ENCODE results near the gene SHC4. TPM values are rescaled to one million over a fixed set of nuclear protein-coding genes. Genes with fewer than 3 reads are reported as not detected.
A peak's percentile ranks its signal among the peaks of the same experiment; 100 is the strongest.

SHC4 gene
- total RNA-seq, 3 donors from 2014 or later, result 1.7 to 2.3 (median 2.2) TPM

DNA sequence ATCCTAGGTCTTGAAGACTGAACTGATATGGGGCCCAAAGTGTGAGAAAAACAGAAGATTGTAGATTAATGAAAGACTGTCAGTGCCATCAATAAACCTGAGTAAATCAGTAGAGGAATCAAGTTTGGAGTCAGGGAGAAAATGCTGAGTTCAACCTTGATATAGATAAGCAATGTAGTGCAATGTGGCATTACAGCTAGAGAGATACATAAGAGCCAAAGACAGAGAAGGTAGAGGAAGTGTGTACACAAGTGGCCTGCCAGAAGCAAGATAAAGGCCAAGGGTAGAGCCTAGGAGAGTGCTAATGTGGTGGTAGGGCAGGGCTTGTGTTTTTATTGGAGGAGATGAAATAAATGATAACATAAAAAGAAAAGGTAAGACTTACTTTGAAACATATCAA is 111.8 kb downstream of the SHC4 start:
- ATAC-seq, result no peak
- no peak overlapping the region for H3K4me3 Mint-ChIP-seq
- no peaks in the 10 kb centered on the region for H3K4me1 Mint-ChIP-seq (ENCODE audit: low read depth)
- DNase-seq, result no peak
- H3K36me3 Mint-ChIP-seq (ENCODE audit: insufficient read depth), result no peaks in the 10 kb centered on the region
- H3K9me3 Mint-ChIP-seq, result no peaks in the 10 kb centered on the region
- peaks cover 10% of the 10 kb centered on the region for H3K27me3 Mint-ChIP-seq (ENCODE audit: low read depth)

DNA sequence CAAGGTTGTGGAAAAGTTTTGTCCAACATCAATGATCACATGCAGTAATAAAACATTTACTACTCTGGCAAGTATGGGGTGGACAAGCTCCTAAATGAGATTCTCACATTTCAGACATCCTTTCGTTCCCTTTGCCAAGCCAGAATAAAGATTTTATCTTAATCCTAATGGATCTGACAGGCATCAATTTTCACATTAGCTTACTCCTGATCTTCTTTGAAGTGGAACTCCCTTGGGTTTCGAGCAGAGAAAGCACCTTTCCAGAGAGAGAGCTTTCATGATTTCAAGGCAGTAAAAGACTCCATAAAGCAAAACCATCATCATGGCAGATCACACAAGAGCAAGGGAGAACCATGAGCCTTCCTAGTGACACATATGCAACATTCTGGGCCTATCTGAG is 113.1 kb downstream of the SHC4 start:
- Mint-ChIP-seq H3K9me3 (no peaks in the 10 kb centered on the region), H3K27me3 (ENCODE audit: low read depth) (peaks cover 10% of the 10 kb centered on the region), H3K4me3 (no peak overlapping the region), H3K36me3 (ENCODE audit: insufficient read depth) (no peaks in the 10 kb centered on the region), H3K4me1 (ENCODE audit: low read depth) (no peaks in the 10 kb centered on the region)
- DNase-seq (no peak), ATAC-seq (no peak)

DNA sequence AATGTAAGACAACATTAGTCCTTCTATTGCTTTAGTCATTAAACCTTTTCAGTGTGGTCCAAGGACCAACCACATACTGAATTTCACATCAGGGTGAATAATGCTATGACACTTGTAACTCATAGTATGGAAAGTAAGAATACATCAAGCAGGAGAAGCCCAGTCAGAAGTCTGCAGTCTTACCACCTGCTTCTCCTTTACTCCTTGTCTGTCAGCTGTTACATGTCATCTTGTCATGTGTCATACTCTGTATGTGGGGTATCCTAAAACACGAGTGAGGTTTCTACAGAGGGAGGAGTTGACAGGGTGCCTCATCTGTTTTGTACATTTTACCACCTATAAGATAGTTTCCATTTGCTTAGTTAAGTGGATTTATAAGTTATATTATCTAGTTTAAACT is 118.6 kb downstream of the SHC4 start:
- Mint-ChIP-seq H3K9me3 (no peaks in the 10 kb centered on the region), H3K27me3 (ENCODE audit: low read depth) (peaks cover 6% of the 10 kb centered on the region), H3K4me1 (ENCODE audit: low read depth) (no peaks in the 10 kb centered on the region), H3K4me3 (no peak overlapping the region), H3K36me3 (ENCODE audit: insufficient read depth) (no peaks in the 10 kb centered on the region)
- ATAC-seq (peak; percentile 48 to 51), DNase-seq (no peak)

DNA sequence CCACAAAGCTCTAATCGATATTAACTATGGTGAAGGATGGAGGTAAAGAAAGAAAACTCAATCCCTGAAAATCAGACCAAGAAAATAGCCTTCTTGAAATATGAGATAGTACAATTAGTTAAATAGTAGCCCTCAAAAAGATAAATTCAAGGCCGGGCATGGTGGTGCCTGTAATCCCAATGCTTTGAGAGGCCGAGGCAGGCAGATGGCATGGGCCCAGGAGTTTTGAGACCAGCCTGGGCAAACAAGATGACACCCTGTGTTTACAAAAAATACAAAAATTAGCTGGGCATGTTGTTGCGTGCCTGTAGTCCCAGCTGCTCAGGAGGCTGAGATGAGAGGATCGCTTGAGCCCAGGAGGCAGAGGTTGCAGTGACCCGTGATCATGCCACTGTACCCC is 121.2 kb downstream of the SHC4 start:
- DNase-seq (no peak), ATAC-seq (no peak)
- Mint-ChIP-seq H3K4me3 (no peak overlapping the region), H3K9me3 (no peaks in the 10 kb centered on the region), H3K4me1 (ENCODE audit: low read depth) (no peaks in the 10 kb centered on the region), H3K36me3 (ENCODE audit: insufficient read depth) (no peaks in the 10 kb centered on the region), H3K27me3 (ENCODE audit: low read depth) (peaks cover 4% of the 10 kb centered on the region)

DNA sequence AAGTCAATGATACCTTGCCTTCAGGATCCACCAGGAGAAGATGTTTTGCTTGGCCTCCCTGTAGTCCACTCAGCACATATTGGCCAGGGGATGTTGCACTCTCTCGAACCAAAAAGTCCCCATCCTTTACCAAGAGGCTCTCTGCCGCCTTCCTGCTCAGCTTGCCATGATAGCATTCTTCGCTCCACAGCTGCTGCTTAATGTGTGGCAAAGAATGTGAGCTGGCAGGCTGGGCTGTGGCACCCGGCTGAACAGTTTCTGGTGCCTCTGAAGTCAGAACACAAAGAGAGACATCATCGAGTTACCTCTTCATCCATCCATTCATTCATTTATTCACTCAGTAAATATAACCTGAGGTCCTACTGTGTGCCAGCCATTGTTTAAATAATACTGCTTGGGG is 129.0 kb downstream of the SHC4 start:
- Mint-ChIP-seq H3K9me3 (peaks cover 19% of the 10 kb centered on the region), H3K4me1 (ENCODE audit: low read depth) (no peaks in the 10 kb centered on the region), H3K36me3 (ENCODE audit: insufficient read depth) (no peaks in the 10 kb centered on the region), H3K4me3 (no peak overlapping the region), H3K27me3 (ENCODE audit: low read depth) (peaks cover 29% of the 10 kb centered on the region)
- DNase-seq (no peak), ATAC-seq (no peak)

DNA sequence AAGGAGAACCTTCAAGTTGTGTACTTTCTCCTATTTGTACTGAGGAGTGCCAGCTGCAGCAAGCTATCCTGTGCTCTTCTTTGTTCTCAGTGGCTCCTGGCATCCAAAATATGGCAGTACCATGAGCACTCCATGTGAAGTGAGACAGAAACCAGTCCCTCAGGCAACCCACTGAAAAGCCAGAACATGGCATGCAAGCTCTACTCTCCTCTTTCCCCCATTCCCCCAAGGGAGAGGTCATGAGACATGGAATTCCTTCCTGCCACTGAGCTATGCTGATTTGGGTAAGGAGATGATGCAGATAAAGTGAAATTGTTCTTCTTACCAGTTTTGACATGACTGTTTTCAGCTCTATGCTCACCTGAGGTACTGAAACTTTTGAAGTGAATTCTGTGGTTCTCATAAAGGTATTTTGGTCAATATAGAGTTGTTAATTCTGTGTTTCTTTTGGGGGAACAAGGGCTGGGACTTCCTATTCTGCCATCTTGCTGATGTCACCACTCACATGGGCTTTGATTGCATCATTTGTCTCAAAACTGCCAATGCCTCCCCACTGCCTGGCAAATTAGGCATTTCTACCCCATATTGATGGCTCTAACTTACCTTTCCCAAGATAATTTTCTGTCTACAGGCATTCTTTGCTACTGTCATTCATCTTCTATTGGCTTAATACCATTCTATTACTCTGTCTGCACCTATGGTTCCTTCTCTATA is 130.0 kb downstream of the SHC4 start:
- no peaks in the 10 kb centered on the region for H3K36me3 Mint-ChIP-seq (ENCODE audit: insufficient read depth)
- no peak for ATAC-seq

DNA sequence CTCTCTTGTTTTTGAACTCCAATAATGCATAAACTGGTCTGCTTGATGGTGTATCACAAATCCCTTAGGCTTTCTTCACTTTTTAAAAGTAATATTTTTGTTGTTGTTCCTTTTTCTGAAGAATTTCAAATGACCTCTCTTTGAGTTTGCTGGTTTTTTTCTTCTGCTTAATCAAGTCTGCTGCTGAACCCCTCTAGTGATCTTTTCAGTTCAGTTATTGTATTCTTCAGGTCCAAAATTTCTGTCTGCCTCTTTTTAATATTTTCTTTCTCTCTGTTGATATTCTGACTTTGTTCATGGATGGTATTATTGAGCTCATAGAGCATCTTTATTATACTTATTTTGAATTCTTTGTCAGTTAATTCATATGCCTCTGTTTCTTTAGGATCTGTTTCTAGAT is 131.1 kb downstream of the SHC4 start:
- H3K4me3 Mint-ChIP-seq, result no peak overlapping the region
- H3K27me3 Mint-ChIP-seq (ENCODE audit: low read depth), result peaks cover 31% of the 10 kb centered on the region
- no peaks in the 10 kb centered on the region for H3K36me3 Mint-ChIP-seq (ENCODE audit: insufficient read depth)
- H3K4me1 Mint-ChIP-seq (ENCODE audit: low read depth), result no peaks in the 10 kb centered on the region
- no peak for ATAC-seq
- no peak for DNase-seq
- peaks cover 19% of the 10 kb centered on the region for H3K9me3 Mint-ChIP-seq

More for the DNA sequence above, 130.0 kb downstream of the SHC4 start:
- no peak overlapping the region for H3K4me3 Mint-ChIP-seq
- H3K27me3 Mint-ChIP-seq (ENCODE audit: low read depth), result peaks cover 33% of the 10 kb centered on the region
- peaks cover 19% of the 10 kb centered on the region for H3K9me3 Mint-ChIP-seq
- H3K4me1 Mint-ChIP-seq (ENCODE audit: low read depth), result no peaks in the 10 kb centered on the region
- DNase-seq, result no peak

DNA sequence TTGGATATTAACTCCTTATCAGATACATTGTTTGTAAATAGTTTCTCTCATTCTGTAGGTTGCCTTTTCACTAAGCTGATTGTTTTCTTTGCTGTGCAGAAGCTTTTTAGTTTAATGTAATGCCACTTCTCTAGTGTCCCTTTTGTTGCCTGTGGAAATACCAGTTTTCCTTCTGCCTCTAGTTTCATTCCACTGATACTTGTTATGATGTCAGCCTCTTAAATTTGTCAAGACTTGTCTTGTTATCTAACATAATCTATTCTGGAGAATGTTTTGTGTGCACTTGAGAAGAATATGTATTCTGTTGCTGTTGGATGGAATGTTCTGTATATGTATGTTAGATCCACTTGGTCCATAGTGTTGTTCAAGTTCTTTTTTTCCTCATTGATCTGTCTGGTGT is 134.8 kb downstream of the SHC4 start:
- H3K9me3 Mint-ChIP-seq, result peaks cover 16% of the 10 kb centered on the region
- H3K4me1 Mint-ChIP-seq (ENCODE audit: low read depth), result no peaks in the 10 kb centered on the region

DNA sequence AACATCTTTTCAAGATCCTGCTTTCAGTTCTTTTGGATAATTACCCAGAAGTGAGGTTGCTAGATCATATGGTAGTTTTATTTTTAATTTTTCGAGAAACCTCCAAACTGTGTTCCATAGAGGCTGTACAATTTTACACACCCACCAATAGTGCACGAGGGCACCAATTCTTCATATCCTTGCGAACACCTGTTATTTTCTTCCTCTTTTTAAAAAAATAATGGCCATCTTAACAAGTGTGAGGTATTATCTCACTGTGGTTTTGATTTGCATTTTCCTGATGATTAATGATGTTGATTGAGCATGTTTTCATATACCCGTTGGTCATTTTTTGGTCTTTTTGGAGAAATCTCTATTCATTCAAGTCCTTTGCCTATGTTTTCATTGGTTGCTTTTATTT is 135.2 kb downstream of the SHC4 start:
- no peak overlapping the region for H3K4me3 Mint-ChIP-seq

More for the DNA sequence above, 134.8 kb downstream of the SHC4 start:
- peaks cover 19% of the 10 kb centered on the region for H3K27me3 Mint-ChIP-seq (ENCODE audit: low read depth)
- no peaks in the 10 kb centered on the region for H3K36me3 Mint-ChIP-seq (ENCODE audit: insufficient read depth)
- no peak overlapping the region for H3K4me3 Mint-ChIP-seq
- ATAC-seq (no peak), DNase-seq (no peak)

DNA sequence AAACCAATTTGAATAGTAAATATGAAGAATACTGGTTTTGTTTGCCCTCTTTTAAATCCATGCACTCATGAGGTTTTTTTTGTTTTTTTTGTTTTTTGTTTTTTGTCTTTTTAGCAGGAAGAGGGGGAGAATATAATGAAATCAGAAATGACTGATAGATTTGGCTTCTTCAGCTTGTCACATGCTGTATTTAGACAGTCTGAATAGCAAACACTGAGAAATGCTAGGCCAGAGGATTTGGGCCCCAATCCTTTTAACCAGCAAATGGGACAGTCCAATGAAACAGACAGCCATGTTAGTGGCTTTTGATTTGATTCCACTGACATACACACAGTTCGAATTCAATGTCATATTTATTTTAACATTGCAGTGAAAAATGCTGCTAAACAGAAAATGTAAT is 138.6 kb downstream of the SHC4 start:
- peaks cover 8% of the 10 kb centered on the region for H3K27me3 Mint-ChIP-seq (ENCODE audit: low read depth)
- no peaks in the 10 kb centered on the region for H3K36me3 Mint-ChIP-seq (ENCODE audit: insufficient read depth)
- DNase-seq (no peak), ATAC-seq (no peak)
- no peak overlapping the region for H3K4me3 Mint-ChIP-seq
- peaks cover 4% of the 10 kb centered on the region for H3K9me3 Mint-ChIP-seq
- no peaks in the 10 kb centered on the region for H3K4me1 Mint-ChIP-seq (ENCODE audit: low read depth)

More for the DNA sequence above, 135.2 kb downstream of the SHC4 start:
- ATAC-seq (no peak), DNase-seq (no peak)
- peaks cover 16% of the 10 kb centered on the region for H3K27me3 Mint-ChIP-seq (ENCODE audit: low read depth)
- H3K9me3 Mint-ChIP-seq, result peaks cover 13% of the 10 kb centered on the region
- no peaks in the 10 kb centered on the region for H3K36me3 Mint-ChIP-seq (ENCODE audit: insufficient read depth)
- no peaks in the 10 kb centered on the region for H3K4me1 Mint-ChIP-seq (ENCODE audit: low read depth)

DNA sequence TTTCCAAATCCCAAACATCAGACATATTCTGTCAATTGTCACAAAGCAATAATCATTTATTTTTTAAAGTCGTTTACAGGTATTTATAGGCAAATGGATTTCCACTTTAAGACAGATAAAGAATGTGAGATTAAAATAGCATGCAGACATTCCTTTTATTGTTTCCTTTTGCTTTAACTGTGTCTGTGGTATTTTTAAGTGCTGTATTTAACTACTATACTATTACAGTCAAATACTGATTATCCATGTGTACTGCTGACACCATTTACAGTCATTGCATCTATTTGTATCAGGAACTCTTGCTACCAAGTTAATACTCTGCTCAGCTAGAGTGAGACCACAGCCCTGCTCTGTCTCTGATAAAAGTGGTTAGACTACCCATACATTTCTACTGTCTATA is 140.0 kb downstream of the SHC4 start:
- H3K9me3 Mint-ChIP-seq, result peaks cover 4% of the 10 kb centered on the region
- no peak overlapping the region for H3K4me3 Mint-ChIP-seq

DNA sequence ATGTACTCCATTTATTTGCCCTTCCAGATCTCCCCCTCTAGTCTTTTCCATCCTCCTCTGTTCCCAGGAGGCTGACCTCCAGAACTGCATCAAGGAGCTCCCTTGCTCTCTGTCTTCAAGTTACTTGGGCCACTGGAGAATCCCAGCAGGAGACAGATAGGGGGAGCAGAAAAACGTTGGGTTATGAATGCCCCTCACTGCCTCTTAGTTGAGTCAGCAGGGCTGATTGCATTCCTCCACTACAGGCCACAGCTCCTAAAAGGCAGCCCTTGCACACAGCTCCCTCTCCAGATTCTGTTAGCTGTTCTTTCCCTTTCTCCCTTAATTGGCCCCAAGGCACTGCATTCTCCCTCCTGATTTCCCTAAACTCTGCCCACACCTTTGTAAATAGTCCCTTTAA is 140.5 kb downstream of the SHC4 start:
- H3K4me3 Mint-ChIP-seq, result no peak overlapping the region

More for the DNA sequence above, 140.0 kb downstream of the SHC4 start:
- no peaks in the 10 kb centered on the region for H3K4me1 Mint-ChIP-seq (ENCODE audit: low read depth)
- ATAC-seq (no peak), DNase-seq (no peak)
- H3K36me3 Mint-ChIP-seq (ENCODE audit: insufficient read depth), result no peaks in the 10 kb centered on the region
- H3K27me3 Mint-ChIP-seq (ENCODE audit: low read depth), result peaks cover 2% of the 10 kb centered on the region

DNA sequence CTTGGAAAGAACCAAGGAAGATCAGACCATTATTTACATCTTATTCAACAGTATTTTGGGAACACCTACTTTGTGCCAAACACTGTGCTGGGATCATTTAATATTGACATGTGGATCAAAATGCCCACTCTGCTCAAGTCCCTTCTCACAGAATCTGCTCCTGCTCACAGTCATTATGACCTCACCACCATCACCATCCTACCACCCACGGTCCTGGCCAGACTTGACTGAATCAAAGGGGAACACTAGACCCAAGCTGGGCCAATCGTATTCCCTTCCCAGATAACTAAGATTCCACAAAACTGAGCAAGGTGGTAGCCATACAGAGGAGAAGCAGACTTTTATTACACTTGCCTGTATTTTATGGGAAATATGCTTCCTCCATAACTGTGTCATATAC is 149.4 kb downstream of the SHC4 start:
- Mint-ChIP-seq H3K4me1 (ENCODE audit: low read depth) (peaks cover 16% of the 10 kb centered on the region), H3K27me3 (ENCODE audit: low read depth) (peaks cover 2% of the 10 kb centered on the region), H3K4me3 (no peak overlapping the region), H3K36me3 (ENCODE audit: insufficient read depth) (no peaks in the 10 kb centered on the region), H3K9me3 (no peaks in the 10 kb centered on the region)
- DNase-seq (no peak), ATAC-seq (no peak)

More for the DNA sequence above, 140.5 kb downstream of the SHC4 start:
- Mint-ChIP-seq H3K27me3 (ENCODE audit: low read depth) (peaks cover 2% of the 10 kb centered on the region), H3K4me1 (ENCODE audit: low read depth) (no peaks in the 10 kb centered on the region), H3K36me3 (ENCODE audit: insufficient read depth) (no peaks in the 10 kb centered on the region), H3K9me3 (peaks cover 4% of the 10 kb centered on the region)
- DNase-seq (no peak), ATAC-seq (no peak)

DNA sequence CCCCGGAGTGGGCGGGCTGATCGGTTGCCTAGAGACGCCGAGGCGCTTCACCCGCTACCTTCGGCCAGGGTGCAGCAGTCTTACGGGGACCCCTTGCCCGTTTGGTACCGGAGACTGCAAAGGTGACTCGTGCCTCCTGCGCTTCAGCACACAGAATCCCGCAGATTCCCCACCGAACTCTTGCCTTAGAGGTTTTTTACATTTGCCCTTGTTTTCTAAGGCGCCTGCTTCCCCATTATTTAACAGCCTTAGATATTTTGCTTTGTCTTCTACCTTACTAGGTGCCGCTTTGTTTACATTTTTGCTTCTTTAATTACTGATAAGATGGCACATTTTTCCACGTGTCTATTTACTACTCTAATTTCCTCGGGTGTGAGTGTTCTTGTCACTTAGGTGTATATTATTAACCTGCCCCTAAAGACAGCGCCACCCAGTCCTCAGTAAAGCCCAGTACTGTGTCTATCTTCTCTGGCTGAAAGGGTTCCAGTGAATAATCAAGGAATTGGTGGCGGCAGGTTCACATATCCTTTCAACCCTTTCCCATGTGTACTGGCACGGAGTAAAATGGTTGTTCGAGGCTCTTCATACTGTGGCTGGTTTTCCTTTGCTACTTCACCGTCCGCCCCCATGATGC is 152.3 kb downstream of the SHC4 start:
- Mint-ChIP-seq H3K4me1 (ENCODE audit: low read depth) (peaks cover 22% of the 10 kb centered on the region), H3K9me3 (no peaks in the 10 kb centered on the region)
- no peak for DNase-seq

More for the DNA sequence above, 152.3 kb downstream of the SHC4 start:
- ATAC-seq, result no peak
- Mint-ChIP-seq H3K4me3 (peak overlapping the region; percentile 96), H3K36me3 (ENCODE audit: insufficient read depth) (peaks cover 1% of the 10 kb centered on the region), H3K27me3 (ENCODE audit: low read depth) (peaks cover 2% of the 10 kb centered on the region)

Data from activated T-cell treated with anti-CD3 and anti-CD28 coated beads, Interleukin-2, amount 50 U/mL, for 4 hours (primary cell).